Gastrocnemius medialis (tissue), 4 donors: Measurements from ENCODE around the gene TDP2.

ENCODE experiments used
- CTCF ChIP-seq, 5 experiments: fragments of 450-650 bp in 3 of 5; fragments of 200-600 bp in 2 of 5; sonication (generic) in 2 of 5; IDR thresholded peaks in 4 of 5; conservative IDR thresholded peaks in 1 of 5; 1 replicate in 4 of 5; 2 replicates in 1 of 5; pipeline ENCODE4 v1.5.1; 2016 to 2019; ENCODE audit warnings: antibody characterized with exemption in 5 of 5, mild to moderate bottlenecking in 3 of 5, moderate library complexity in 3 of 5
- POLR2A ChIP-seq, 2 donors: fragments of 450-650 bp; IDR thresholded peaks; one replicate each; pipeline ENCODE4 v1.6.1; 2017; ENCODE audit warnings: antibody characterized with exemption in 2 of 2, mild to moderate bottlenecking in 2 of 2, moderate library complexity in 2 of 2

DNA sequence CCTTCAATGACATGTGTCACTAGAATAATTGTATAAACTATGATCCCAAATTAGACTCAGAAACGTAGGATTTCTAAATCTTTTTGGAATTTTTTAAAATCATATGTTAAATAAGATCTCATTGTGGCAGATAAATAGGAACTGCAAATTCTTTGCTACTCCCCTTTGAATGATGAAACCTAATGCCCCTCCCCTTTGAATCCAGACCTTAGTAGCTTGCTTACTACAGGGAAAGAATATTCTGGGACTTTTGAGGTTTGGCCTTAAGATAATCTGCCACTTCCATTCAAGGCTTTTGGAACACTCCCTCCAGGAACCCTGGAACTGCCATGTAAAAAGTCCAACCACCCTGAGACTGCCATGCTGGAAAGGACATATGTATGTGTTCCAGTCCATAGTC, 7.1 kb downstream of the TDP2 start:
- no peak for TF ChIP-seq CTCF (IDR thresholded peaks at IDR 0.05 in 4 of 5, conservative IDR thresholded peaks at IDR 0.05 in 1 of 5)
- no peak for TF ChIP-seq POLR2A (IDR thresholded peaks at IDR 0.05)
